Measurements from ENCODE around the gene DTNA.

Gene DTNA

DNA sequence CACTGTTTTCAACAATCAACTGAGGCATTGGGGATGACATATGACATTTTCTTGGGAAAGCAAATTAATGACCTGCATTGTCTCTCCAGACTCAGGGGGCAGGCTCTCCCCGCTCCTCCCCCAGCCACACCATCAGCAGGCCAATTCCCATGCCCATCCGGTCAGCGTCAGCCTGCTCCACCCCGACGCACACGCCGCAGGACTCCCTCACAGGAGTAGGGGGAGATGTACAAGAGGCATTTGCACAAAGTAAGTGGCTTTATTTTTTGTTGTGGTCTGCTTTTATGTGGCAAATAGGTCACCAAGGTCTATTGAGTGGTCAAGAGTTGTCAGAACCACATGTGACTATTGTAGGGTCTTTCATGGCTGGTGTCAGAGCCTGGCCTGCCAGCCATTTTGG, 165.1 kb downstream of the DTNA start:
- Mint-ChIP-seq H3K9me3 (no peaks in the 10 kb centered on the region), H3K27me3 (ENCODE audit: low read depth) (no peaks in the 10 kb centered on the region), H3K4me3 (no peak overlapping the region), H3K27ac (no peak overlapping the region), H3K4me1 (peaks cover 2% of the 10 kb centered on the region), H3K36me3 (ENCODE audit: low read depth) (no peaks in the 10 kb centered on the region)
- TF ChIP-seq, protein P1, sequence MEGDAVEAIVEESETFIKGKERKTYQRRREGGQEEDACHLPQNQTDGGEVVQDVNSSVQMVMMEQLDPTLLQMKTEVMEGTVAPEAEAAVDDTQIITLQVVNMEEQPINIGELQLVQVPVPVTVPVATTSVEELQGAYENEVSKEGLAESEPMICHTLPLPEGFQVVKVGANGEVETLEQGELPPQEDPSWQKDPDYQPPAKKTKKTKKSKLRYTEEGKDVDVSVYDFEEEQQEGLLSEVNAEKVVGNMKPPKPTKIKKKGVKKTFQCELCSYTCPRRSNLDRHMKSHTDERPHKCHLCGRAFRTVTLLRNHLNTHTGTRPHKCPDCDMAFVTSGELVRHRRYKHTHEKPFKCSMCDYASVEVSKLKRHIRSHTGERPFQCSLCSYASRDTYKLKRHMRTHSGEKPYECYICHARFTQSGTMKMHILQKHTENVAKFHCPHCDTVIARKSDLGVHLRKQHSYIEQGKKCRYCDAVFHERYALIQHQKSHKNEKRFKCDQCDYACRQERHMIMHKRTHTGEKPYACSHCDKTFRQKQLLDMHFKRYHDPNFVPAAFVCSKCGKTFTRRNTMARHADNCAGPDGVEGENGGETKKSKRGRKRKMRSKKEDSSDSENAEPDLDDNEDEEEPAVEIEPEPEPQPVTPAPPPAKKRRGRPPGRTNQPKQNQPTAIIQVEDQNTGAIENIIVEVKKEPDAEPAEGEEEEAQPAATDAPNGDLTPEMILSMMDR (IDR thresholded peaks at IDR 0.05; ENCODE audit: unreplicated experiment in 3 of 3), result no peak

DNA sequence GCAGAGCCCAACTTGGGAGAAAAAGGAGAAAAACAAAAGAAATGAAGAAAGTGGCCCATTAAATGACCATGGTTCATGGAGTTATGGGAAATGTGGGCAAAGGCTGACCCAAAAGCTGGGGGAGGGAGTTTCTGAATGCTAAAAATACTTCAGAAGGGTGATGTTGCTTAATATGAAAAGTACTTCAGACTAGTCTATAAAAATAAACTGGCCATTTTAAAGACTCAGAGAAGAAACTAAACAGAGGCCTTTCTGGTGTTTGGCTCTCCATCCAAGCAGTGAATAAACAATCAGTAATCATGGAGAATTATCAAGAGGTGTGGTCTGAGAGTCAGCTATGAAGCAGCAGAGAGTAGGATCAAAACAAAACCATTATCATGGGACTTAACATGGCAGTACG, 170.3 kb downstream of the DTNA start:
- TF ChIP-seq, protein P1 (IDR thresholded peaks at IDR 0.05; ENCODE audit: unreplicated experiment in 3 of 3), result no peak
- no peaks in the 10 kb centered on the region for H3K9me3 Mint-ChIP-seq
- H3K27me3 Mint-ChIP-seq (ENCODE audit: low read depth), result no peaks in the 10 kb centered on the region
- H3K4me3 Mint-ChIP-seq, result no peak overlapping the region
- H3K4me1 Mint-ChIP-seq, result peaks cover 5% of the 10 kb centered on the region
- H3K36me3 Mint-ChIP-seq (ENCODE audit: low read depth), result peaks cover 7% of the 10 kb centered on the region
- H3K27ac Mint-ChIP-seq, result no peak overlapping the region

DNA sequence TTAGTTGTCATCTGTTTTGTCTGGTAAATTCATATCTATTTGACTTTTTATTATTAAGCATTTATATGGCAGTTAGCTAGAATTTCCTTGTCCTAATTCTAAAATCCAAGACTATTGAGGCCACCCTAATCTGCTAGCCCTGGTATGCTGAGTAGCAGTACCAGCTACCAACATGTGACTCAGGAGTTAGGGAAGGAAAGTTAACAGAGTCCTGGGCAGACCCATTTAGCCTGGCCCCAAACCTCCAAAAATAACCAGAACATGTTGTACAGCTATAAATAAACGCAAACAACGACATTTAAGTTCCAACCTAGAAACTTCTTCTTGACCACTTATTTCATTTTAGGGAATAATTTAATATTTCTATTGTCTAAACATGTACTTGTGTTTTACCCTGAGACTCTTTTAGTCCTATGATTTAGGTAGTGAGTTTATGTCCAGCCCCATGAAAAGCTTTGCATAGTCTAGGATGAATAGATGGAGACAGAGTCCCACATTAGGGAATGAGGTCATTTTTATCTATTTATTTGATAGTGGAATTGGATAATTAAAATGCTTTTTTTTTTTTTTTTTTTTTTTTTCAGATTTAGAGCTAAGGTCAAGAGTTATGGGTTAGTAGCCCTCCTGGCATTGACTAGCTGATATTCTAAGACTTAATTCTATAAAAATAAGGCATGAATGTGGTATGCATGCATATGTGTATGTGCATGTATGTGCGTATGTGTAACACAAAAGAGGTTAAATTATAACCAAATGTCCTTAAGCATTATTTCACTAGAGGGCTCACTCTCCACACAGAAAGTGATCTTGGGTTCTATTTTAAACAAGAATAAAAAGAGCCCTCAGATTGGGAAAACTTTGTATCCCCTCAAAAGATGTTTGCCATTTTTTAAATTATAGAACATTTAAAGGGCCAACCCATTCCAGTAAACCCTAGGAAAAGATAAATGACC, 171.1 kb downstream of the DTNA start:
- peaks cover 5% of the 10 kb centered on the region for H3K4me1 Mint-ChIP-seq
- H3K27ac Mint-ChIP-seq, result no peak overlapping the region
- H3K27me3 Mint-ChIP-seq (ENCODE audit: low read depth), result no peaks in the 10 kb centered on the region
- peaks cover 9% of the 10 kb centered on the region for H3K36me3 Mint-ChIP-seq (ENCODE audit: low read depth)
- TF ChIP-seq, protein P1 (IDR thresholded peaks at IDR 0.05; ENCODE audit: unreplicated experiment in 3 of 3), result peak; percentile 25 to 40 (median 39)
- H3K4me3 Mint-ChIP-seq, result no peak overlapping the region
- H3K9me3 Mint-ChIP-seq, result no peaks in the 10 kb centered on the region

GRCh38 chr18:34884436-34884835, 174.3 kb downstream of the DTNA start:
- TF ChIP-seq, protein P1 (IDR thresholded peaks at IDR 0.05; ENCODE audit: unreplicated experiment in 3 of 3), result no peak
- H3K27ac Mint-ChIP-seq, result no peak overlapping the region
- H3K4me1 Mint-ChIP-seq, result peaks cover 5% of the 10 kb centered on the region
- peaks cover 13% of the 10 kb centered on the region for H3K36me3 Mint-ChIP-seq (ENCODE audit: low read depth)
- no peaks in the 10 kb centered on the region for H3K27me3 Mint-ChIP-seq (ENCODE audit: low read depth)
- no peak overlapping the region for H3K4me3 Mint-ChIP-seq
- H3K9me3 Mint-ChIP-seq, result no peaks in the 10 kb centered on the region

GRCh38 chr18:34886177-34886576, 176.1 kb downstream of the DTNA start:
- Mint-ChIP-seq H3K4me1 (no peaks in the 10 kb centered on the region), H3K27ac (no peak overlapping the region), H3K27me3 (ENCODE audit: low read depth) (no peaks in the 10 kb centered on the region), H3K36me3 (ENCODE audit: low read depth) (peaks cover 22% of the 10 kb centered on the region), H3K4me3 (no peak overlapping the region), H3K9me3 (no peaks in the 10 kb centered on the region)
- TF ChIP-seq, protein P1 (IDR thresholded peaks at IDR 0.05; ENCODE audit: unreplicated experiment in 3 of 3), result no peak
